Measurements from ENCODE around the gene GLP1R.

GLP1R gene

GRCh38 chr6:39057251-39058155 is 8.9 kb downstream of the GLP1R start:
- no peaks in the 10 kb centered on the region for H3K27me3 ChIP-seq (ENCODE audit: insufficient read depth, low read length, poor library complexity, severe bottlenecking)
- peaks cover 13% of the 10 kb centered on the region; the same call in 1 of the 2 replicates for H3K79me2 ChIP-seq (ENCODE audit: insufficient read depth, low read length)
- no peaks in the 10 kb centered on the region for H3K9me2 ChIP-seq (replicated peaks; ENCODE audit: low read depth, low read length)
- H3K36me3 ChIP-seq (ENCODE audit: insufficient read depth, low read length): no peaks in the 10 kb centered on the region
- H3K9me3 ChIP-seq (ENCODE audit: insufficient read depth, low read depth, low read length): no peaks in the 10 kb centered on the region
- no peaks in the 10 kb centered on the region for H3F3A ChIP-seq (ENCODE audit: low read depth)
- H4K20me1 ChIP-seq (ENCODE audit: insufficient read depth, low read length, poor library complexity, severe bottlenecking): no peaks in the 10 kb centered on the region
- no peak overlapping the region for H3K4me2 ChIP-seq (ENCODE audit: low read depth, low read length, poor library complexity, severe bottlenecking)
- TF ChIP-seq CTCF (conservative IDR thresholded peaks at IDR 0.05; ENCODE audit: low read length) (no peak), EZH2phosphoT487 (IDR thresholded peaks at IDR 0.05; ENCODE audit: borderline replicate concordance) (no peak)
- no peak overlapping the region for H3K9ac ChIP-seq (ENCODE audit: low read depth, low read length, poor library complexity, severe bottlenecking)
- no peak overlapping the region for H3K4me3 ChIP-seq (ENCODE audit: low read length, poor library complexity, severe bottlenecking)
- H3K4me1 ChIP-seq (ENCODE audit: insufficient read depth, low read length, poor library complexity, severe bottlenecking): peaks cover 65% of the 10 kb centered on the region
- no peak overlapping the region for H2AFZ ChIP-seq (ENCODE audit: low read length)

- no peaks in the 10 kb centered on the region for H3K36me3 ChIP-seq (ENCODE audit: insufficient read depth, low read length)
- peak overlapping the region; percentile 49 for H3K9ac ChIP-seq (ENCODE audit: low read depth, low read length, poor library complexity, severe bottlenecking)
- H3K27me3 ChIP-seq (ENCODE audit: insufficient read depth, low read length, poor library complexity, severe bottlenecking): no peaks in the 10 kb centered on the region
- H3K9me3 ChIP-seq (ENCODE audit: insufficient read depth, low read depth, low read length): no peaks in the 10 kb centered on the region
- H3K9me2 ChIP-seq (replicated peaks; ENCODE audit: low read depth, low read length): no peaks in the 10 kb centered on the region
- H2AFZ ChIP-seq (ENCODE audit: low read length): no peak overlapping the region
- TF ChIP-seq CTCF (conservative IDR thresholded peaks at IDR 0.05; ENCODE audit: low read length) (no peak), EZH2phosphoT487 (IDR thresholded peaks at IDR 0.05; ENCODE audit: borderline replicate concordance) (no peak)
- H3K79me2 ChIP-seq (ENCODE audit: insufficient read depth, low read length): peaks cover 1% of the 10 kb centered on the region; the same call in 1 of the 2 replicates
- H4K20me1 ChIP-seq (ENCODE audit: insufficient read depth, low read length, poor library complexity, severe bottlenecking): no peaks in the 10 kb centered on the region
- peak overlapping the region; percentile 32 for H3K4me2 ChIP-seq (ENCODE audit: low read depth, low read length, poor library complexity, severe bottlenecking)
- H3F3A ChIP-seq (ENCODE audit: low read depth): no peaks in the 10 kb centered on the region
- H3K4me1 ChIP-seq (ENCODE audit: insufficient read depth, low read length, poor library complexity, severe bottlenecking): peaks cover 54% of the 10 kb centered on the region
- H3K4me3 ChIP-seq (ENCODE audit: low read length, poor library complexity, severe bottlenecking): no peak overlapping the region
These were observed 10.0 kb downstream of the GLP1R start for GRCh38 chr6:39058471-39059147.

DNA sequence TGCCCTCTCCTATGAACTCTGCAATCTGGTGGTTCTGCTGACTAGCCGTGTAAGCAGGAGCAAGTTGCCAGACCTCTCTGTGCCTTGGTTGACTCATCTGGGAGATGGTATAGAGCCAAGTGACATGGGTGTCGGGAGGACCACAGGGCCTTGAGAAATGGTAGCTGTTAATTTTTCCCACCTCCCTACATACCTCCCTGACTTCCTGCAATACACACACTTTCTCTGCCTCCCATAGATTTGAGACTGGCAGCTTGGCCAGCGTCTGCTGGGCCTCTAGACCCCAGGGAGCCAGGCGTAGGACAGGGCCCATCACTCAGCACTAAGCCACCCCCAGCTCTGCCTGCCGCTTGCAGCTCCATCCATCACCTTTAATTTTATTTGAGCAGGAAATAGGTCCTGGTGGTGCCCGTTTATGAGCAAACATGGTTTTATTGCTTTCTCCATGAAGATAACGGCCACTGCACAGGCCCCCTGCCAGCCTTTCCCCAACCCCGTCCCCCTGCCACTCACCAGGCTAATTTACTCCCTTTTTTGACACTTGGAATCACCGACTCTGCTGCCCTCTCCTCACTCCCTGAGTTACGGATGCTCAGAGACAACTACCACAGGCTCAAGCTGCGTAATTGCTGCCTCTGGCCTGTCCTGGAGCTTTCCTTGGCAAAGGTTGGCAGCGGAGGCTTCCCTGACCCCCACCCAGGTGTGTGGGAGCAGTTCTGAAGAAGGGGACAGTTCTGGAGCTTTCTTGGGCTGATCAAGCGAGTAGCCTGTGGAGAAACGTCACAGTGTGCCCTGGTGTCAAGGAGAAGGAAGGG is 11.1 kb downstream of the GLP1R start:
- no peaks in the 10 kb centered on the region for H3K27me3 ChIP-seq (ENCODE audit: insufficient read depth, low read length, poor library complexity, severe bottlenecking)

More for the DNA sequence above, 11.1 kb downstream of the GLP1R start:
- H3K9ac ChIP-seq (ENCODE audit: low read depth, low read length, poor library complexity, severe bottlenecking): peak overlapping the region; percentile 49
- H3F3A ChIP-seq (ENCODE audit: low read depth): no peaks in the 10 kb centered on the region
- H3K4me2 ChIP-seq (ENCODE audit: low read depth, low read length, poor library complexity, severe bottlenecking): peak overlapping the region; percentile 32
- H3K9me3 ChIP-seq (ENCODE audit: insufficient read depth, low read depth, low read length): no peaks in the 10 kb centered on the region
- H3K9me2 ChIP-seq (replicated peaks; ENCODE audit: low read depth, low read length): no peaks in the 10 kb centered on the region
- peaks cover 44% of the 10 kb centered on the region for H3K4me1 ChIP-seq (ENCODE audit: insufficient read depth, low read length, poor library complexity, severe bottlenecking)
- TF ChIP-seq EZH2phosphoT487 (IDR thresholded peaks at IDR 0.05; ENCODE audit: borderline replicate concordance) (no peak), CTCF (conservative IDR thresholded peaks at IDR 0.05; ENCODE audit: low read length) (no peak)
- H3K4me3 ChIP-seq (ENCODE audit: low read length, poor library complexity, severe bottlenecking): peak overlapping the region; percentile 10
- no peaks in the 10 kb centered on the region for H3K36me3 ChIP-seq (ENCODE audit: insufficient read depth, low read length)
- H2AFZ ChIP-seq (ENCODE audit: low read length): peak overlapping the region; percentile 37
- H4K20me1 ChIP-seq (ENCODE audit: insufficient read depth, low read length, poor library complexity, severe bottlenecking): no peaks in the 10 kb centered on the region
- no peaks in the 10 kb centered on the region for H3K79me2 ChIP-seq (ENCODE audit: insufficient read depth, low read length)

All from Loucy (cell line).